ENCODE measurements around the gene MYO10. TPM values are rescaled to one million over a fixed set of nuclear protein-coding genes. Genes with fewer than 3 reads are reported as not detected.
"Not testable (repeated sequence)": the region's sequence is repeated elsewhere in the genome, so short reads cannot be mapped to it uniquely, and the experiment has no call there.

Gene MYO10
- total RNA-seq, 1 experiment from 2014 or later, result 40.2 TPM

DNA sequence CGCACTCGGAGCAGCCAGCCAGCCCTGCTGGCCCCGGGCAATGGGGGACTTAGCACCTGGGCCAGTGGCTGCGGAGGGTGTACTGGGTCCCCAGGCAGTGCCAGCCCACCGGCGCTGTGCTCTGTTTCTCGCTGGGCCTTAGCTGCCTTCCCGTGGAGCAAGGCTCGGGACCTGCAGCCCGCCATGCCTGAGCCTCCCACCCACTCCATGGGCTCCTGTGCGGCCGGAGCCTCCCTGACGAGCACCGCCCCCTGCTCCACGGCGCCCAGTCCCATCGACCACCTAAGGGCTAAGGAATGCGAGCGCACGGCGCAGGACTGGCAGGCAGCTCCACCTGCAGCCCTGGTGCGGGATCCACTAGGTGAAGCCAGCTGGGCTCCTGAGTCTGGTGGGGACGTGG is 218.1 kb downstream of the MYO10 start:
- DNase-seq (ENCODE audit: low spot score), result not testable (repeated sequence)

DNA sequence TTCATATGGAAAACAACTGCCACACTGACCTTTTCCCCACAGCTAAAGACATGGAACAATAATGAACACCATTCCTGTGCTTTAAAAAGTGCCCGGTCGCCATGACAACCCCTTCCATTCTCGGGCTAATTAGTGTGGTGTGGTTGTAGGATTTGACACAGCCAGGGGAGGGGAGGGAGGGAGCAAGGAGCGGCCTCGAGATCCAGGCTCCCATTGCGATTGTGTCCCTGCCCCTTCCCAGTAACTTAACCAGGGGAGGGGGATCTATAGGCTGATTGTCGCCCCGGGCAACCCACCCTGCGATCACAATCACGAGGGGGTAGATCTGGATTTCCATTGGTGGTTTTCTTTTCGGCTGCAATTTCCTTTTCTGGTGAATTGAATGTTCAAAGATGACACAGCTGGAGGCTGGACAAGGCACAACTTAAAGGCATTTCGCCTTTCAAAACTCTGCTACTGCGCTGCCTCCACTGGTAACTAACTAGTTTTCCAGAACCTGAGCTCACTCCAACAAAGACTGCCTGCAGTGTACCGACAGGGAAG is 222.6 kb downstream of the MYO10 start:
- DNase-seq (ENCODE audit: low spot score), result no peak

DNA sequence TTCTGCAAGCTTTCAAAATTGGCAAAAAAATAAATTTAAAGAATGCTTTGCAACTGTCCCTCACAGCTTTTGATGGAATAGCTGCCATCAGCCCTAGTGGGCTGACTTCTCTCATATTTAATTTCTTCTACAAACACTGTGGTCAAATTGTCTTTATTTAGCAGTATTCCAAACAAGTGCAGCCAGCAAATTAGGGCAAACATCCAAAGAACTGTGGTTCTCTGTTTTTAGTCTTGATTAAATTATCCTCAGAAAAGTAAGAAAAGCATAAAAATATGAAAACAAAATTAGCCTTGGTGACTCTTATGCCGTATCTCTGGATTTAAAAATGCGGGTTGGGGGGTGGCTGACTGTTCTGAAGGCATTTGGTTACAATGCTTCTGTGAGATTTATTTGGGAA is 223.5 kb downstream of the MYO10 start:
- no peak for DNase-seq (ENCODE audit: low spot score)

DNA sequence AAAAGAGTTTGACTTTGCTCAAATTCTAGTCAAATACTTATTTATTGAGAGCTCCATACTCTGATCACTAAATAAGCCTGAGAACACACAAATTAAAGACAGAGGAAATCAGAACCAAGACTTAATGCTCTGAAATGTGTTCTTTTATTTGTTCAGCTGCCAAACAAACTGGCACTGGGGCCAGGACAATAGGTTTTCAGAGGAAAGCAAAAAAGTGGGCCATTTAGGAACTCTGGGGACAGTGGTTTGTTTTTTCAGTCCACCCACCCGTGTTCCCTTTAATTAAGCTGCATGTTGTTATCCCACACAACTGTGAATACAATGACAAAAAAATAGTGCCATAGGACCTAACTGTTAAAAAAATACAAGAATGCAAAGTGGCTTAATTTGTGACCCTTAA is 223.9 kb downstream of the MYO10 start:
- DNase-seq (ENCODE audit: low spot score), result no peak

DNA sequence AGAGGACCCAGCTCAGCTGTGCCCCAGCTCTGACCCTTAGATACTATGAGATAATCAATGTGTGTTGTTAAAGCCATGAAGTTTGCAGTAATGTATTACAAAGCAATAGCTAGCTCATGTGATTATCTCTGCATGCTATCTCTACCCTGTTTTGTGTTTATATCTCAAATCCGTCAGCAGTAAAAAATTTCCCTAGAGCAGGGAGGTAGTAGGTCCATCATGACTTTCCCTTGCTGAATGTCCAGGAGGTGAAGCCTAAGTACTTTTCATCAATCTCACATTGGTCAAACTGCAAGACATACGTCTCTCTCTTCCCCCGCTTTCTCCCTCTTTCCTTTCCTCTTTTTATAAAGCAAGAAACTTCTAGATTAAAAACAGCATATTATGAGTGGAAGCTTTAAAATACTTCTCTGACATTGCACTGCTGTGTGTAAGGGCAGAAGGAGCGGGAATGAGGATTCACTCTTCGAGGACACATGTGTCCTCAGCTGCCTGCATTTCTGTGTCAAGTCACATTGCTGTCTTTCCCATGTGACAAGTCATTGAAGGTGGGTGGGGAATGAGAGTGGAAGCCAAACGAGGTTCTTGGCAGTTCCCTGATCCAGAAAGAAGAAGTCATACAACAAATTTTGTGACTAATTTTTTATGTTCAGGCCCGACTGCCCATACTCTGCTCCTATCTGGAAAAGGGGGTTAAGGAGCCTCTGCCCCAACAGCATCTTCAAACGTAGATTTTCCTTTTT is 226.2 kb downstream of the MYO10 start:
- DNase-seq (ENCODE audit: low spot score), result no peak

- no peak for DNase-seq (ENCODE audit: low spot score)
Measured at GRCh38 chr5:16707869-16708192, 228.3 kb downstream of the MYO10 start.

DNA sequence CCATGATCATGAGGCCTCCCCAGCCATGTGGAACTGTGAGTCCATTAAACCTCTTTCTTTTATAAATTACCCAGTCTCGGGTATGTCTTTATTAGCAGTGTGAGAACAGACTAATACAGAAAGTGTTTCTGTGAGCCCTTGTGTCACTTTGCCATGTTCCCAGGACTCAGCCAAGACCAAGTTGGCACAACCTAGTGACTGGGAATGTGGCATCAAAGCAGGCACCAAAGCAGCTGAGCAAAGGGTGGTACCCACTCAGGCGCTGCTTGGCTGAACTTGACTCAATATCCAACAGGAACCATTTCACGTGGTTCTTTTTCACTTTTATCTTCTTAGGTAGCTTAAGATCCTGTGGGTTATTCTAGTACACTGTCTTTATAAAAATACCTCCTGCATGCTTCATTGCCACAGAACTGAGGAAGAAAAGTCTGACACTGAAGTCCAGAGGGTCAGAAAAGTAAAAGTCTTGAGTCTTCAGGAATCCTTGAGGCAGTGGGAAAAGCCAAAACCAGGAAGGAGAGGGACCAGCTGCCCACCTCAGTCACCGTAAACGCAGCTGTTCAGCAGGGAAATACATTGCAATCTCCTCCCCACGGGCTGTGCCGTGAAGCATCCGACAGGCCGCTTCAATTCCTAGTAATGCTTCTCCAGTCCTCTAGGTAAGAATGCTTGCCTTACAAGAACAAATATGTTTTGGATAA is 228.8 kb downstream of the MYO10 start:
- no peak for DNase-seq (ENCODE audit: low spot score)

DNA sequence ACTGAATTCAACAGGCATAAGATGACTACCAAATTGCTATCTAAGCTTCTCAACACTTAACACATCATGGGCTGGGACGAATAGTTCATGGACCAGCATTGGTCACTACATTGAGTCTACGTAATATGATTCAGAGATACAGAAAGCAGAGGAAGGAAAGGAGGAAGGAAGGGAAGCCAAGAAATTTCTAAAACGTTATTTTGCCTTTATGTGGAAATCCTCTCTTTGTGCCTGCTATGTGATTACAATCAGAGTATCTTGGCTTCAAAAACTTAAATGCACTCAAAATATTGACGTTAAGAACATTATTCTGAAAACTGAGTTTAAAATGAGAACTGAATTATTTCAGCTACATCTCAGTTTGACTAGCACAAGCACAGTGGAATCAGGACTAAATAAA is 231.1 kb downstream of the MYO10 start:
- DNase-seq (ENCODE audit: low spot score), result no peak

- DNase-seq (ENCODE audit: low spot score), result no peak
Measured at GRCh38 chr5:16702964-16703363, 233.1 kb downstream of the MYO10 start.

GRCh38 chr5:16701134-16702099 is 234.7 kb downstream of the MYO10 start:
- DNase-seq (ENCODE audit: low spot score), result no peak

DNA sequence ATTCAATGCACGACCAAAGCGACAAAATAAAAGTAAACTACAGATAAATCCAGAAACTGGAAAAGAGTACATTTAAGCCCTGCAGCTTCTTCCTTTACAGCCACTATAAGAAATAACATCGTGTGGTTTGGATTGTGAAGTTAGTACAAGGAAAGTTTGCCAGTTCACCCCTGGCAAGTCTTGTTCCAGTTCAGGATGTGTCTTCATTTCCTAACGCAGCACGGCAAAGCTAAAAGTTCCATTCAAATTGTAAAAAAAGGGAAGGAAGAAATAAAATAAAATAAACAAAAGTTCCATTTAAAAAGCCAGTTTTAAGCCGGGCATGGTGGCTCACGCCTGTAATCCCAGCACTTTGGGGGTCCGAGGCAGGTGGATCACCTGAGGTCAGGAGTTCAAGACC is 236.0 kb downstream of the MYO10 start:
- DNase-seq (ENCODE audit: low spot score), result no peak

DNA sequence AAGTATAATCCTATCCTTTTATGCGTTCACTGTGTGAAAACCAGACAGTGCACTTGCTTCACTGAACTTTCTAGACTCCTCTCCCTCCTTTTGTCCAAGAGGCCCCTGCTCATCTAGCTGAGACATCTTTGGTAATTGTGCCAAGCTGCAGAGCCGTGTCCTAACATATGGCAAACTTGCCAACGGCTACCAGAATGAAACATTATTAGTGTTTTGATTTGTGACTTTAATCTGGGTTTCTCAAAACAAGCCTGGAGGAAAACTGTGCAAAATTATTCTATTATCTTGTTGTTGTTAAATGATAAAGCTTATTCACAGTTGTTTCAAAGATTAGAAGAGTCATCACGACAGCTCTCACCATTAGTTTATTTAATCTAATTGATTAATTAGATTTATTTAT is 240.3 kb downstream of the MYO10 start:
- DNase-seq (ENCODE audit: low spot score), result no peak

DNA sequence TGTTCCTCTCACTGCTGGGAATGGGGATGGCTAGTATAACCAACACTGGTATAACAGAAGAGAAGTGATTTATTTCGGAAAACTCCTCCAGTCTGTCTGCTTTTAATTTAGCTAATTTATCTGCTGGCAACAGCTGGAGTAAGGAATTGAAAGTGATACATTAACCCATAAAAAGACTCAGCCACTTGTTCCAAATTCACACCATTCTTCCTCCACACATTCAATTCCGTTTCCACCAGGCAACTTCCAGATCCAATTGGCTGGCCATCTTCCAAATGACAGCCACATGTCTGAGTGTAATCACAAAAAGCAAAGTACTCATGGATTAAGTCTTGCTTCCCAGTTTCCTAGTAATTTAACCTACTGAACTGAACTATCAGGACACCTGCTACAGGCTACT is 242.2 kb downstream of the MYO10 start:
- no peak for DNase-seq (ENCODE audit: low spot score)

DNA sequence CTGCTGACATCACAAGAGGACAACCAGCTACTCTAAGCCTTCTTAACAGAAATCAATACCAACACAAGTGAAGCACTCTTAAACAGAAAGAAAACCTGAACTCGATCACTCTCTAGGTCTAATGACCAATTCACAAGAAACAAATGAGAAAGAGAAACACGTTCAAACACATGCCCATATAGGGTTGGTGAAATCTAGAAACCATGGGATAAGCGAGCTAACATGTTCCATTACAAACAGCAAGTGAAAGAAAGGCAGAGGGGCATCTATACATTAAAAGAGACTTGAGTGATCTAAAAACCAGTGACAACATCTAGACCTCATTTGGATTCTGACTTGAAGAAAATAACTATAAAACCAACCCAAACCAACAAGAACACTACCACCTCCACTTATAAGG is 244.4 kb downstream of the MYO10 start:
- no peak for DNase-seq (ENCODE audit: low spot score)

DNA sequence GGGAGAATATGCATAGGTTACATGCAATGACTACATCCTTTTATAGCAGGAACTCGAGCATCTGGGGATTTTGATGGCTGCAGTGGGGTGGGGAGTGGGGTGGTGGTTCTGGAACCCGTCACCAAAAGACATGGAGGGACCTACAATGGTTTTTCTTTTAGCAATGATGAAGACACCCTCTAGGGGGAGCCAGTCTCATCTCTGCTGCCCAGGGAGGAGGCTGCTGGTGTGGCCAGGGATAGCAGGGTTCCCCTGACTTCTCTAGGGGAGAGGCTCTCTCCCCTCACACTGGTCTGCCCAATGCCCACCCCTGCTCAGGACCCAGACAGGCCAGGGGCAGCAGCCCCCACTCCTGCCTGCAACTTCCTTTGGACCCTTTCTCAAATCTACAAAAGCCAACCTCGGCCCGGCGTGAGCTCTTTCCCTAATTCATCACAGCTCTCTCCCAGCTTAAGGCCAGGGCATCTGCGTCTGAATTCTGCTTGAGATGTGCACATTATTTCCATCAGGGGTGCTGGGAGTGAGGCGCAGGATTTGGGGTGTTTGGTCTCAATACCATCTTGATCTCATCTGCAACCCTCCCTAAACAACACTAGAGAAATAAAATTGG is 245.7 kb downstream of the MYO10 start:
- DNase-seq (ENCODE audit: low spot score), result peak; percentile 72

DNA sequence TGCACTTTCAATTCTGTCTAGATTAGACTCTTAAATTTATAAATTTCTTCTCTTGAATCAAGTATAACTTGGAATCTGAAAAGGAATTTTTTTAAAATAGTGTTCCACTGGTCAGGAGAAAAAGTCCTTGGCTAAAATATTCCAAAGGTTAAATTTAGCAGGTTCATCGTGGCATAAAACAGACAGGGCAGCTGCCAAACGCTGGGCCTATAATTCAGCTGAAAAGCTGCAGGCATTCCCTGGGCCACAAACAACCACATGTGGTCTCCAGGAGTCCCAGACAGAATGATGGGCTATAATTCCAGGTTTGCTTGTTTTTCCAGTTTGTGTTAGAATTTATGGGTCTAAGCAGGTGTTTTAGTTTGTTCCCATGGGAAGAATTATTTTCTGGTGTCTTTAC is 248.2 kb downstream of the MYO10 start:
- no peak for DNase-seq (ENCODE audit: low spot score)

- no peak for DNase-seq (ENCODE audit: low spot score)
Measured at GRCh38 chr5:16685069-16685468, 251.0 kb downstream of the MYO10 start.

DNA sequence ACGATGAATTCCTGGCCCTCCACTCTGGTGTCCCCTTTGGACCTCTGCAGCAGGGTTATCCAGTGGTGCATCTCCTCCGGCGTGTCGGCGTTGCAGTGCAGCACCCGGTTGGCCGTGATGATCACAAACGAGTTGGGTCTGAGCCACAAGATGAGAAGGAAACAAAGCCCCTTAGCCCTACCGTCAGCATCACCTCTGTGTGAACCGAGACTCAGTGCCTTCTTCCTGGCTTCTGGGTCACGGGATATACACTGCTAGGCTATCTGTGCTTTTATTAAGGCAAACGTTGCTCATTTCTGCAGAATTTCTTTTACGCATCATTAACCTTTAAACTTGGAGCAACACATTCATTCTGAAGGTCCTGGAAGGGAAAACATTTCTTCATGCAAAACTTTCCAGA is 254.2 kb downstream of the MYO10 start:
- no peak for DNase-seq (ENCODE audit: low spot score)

DNA sequence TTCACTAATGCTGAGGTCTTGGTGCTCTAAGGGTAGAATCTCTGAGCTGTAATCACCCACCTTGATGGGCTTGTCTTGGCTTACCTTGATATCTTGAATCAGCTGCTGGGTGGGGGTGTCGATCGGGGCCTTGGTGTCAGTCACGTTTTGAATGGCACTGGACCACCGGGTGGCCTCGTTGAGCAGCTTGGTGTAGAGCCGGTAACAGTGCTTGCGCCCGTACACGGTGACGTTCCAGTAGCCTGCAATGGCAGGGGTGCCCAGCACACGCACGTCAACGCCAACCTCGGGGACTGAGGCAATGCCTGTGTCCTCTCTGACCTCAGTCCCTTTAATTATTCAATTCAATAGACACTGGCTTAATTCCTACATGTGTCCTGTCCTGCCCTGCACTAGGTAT is 256.2 kb downstream of the MYO10 start:
- DNase-seq (ENCODE audit: low spot score), result no peak

DNA sequence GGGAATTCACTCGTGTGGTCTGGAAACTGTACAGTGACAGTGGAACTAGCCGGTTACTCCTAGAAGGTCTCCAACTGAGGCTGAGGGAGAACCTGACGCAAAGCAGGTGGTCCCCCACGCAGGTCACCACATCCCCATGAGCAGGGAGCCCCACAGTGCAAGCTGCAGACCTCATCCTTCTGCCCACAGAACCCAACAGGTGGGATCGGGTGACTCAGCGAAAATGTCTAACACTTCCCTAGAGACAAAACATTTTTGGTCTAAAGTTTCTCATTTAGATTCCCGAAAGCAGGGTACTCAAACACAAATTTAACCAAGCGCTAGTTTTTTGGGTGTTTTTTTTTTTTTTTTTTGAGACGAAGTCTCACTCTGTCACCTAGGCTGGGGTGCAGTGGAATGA is 256.9 kb downstream of the MYO10 start:
- no peak for DNase-seq (ENCODE audit: low spot score)

GRCh38 chr5:16675806-16676205 is 260.3 kb downstream of the MYO10 start:
- no peak for DNase-seq (ENCODE audit: low spot score)

DNA sequence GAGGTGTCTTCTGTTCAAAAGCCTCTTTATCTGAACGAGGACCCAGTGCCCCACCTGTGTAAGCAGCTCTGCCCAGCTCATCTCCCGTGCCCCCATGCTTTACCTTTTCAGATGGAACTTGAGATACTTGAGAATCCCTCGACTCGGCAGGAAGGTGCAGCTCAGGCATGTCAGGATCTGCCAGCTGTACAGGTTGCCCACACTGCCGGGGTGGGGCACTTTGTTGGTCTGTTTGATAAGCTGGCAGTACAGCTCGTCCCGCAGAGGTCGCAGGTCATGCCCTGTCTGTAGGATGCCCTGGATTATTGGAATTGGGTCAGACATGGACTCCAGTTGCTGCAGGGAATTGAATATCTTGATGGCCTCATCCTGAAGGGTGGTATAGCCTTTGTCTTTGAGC is 261.3 kb downstream of the MYO10 start:
- no peak for DNase-seq (ENCODE audit: low spot score)
